ENCODE data around the gene IPO11. TPM values are rescaled to one million over a fixed set of nuclear protein-coding genes. Genes with fewer than 3 reads are reported as not detected.

The IPO11 gene
- total RNA-seq, 8 experiments from 2014 or later: 12.6 to 36.7 (median 18.9) TPM

DNA sequence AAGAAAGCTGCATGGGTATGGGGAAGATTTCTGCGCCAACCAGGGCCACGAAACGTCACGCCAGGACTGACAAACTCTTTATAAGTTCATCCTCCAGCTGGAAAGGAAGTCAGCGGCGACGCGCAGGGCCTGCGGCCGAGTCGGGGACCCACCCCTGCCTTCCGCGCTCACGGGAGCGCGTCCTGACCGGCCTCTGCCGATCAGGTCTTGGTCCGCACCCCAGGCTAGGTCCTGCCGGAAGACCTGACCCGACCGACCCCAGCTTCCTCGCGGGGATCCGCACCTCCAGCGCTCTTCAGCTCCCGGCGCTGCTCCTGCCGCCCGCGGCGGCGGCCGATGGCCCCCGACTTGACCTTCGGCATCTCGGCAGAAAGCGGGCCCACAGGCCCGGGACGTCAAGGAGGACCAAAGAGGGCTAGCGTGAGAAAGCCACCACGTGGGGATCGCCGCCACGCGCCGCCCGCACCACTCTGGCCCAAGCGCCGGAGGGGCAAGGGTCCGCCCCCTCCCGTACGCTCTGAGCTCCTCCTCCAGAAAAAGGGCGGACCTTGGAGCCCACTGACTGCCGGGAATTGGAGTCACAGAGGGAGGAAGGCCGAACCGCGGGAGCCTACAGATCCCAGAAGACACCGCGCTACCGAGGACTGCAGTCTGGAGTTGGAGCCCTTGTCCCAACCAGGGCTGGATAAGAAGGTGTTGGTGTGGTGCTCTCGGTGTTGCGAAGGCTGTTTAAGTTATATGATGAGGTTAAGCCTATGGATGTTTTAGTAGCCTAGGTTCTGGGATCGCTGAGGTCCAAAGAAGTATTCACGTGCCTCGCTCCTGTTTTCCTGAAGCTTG lies 8.9 kb upstream of the IPO11 start, which contains the start of gene DIMT1:
DIMT1 (minus strand) TSS at position 495 of the 840 bp plus-strand sequence; CDS start at position 362, 133 bp downstream.
- peak within 1 kb of the TSS; percentile 33 to 70 for H3K27ac ChIP-seq
- peak within 1 kb of the TSS; percentile 61 to 99 (median 94) for H3K4me3 ChIP-seq
- peak; percentile 90 to 99 (median 98) for ATAC-seq (replicated peaks in 6 of 8)
- WGBS, 10 experiments: 0 to 2% (median 0%) methylated on average over 2 to 24 of the region's 66 CpGs; no CpG with 5 or more reads in 2 of the 10 experiments
- in situ Hi-C loops (cut with MboI; ENCODE audit: low pct_unique_long_range_greater_than_20kb in 2 of 9, low sequenced_read_pairs in 9 of 9, unreplicated experiment in 9 of 9): no loop called here
- H3K4me1 ChIP-seq (replicated peaks in 1 of 2): no peaks in the 10 kb centered on the region

- H3K27ac ChIP-seq: peak overlapping the region in 1 of 2 donors; percentile 90
- peaks cover 8 to 16% of the 10 kb centered on the region in 2 donors for H3K4me1 ChIP-seq (replicated peaks in 1 of 2)
- H3K4me3 ChIP-seq: peak overlapping the region; percentile 64 to 90 (median 80)
- WGBS, 10 experiments: 36 to 78% (median 60%) methylated on average over 1 to 3 of the region's 3 CpGs; no CpG with 5 or more reads in 1 of the 10 experiments
- in situ Hi-C loops (cut with MboI; ENCODE audit: low pct_unique_long_range_greater_than_20kb in 2 of 9, low sequenced_read_pairs in 9 of 9, unreplicated experiment in 9 of 9): no loop called here
- no peak for ATAC-seq (replicated peaks in 6 of 8)
These were observed 1.1 kb downstream of the IPO11 start for GRCh38 chr5:62413711-62414110.

DNA sequence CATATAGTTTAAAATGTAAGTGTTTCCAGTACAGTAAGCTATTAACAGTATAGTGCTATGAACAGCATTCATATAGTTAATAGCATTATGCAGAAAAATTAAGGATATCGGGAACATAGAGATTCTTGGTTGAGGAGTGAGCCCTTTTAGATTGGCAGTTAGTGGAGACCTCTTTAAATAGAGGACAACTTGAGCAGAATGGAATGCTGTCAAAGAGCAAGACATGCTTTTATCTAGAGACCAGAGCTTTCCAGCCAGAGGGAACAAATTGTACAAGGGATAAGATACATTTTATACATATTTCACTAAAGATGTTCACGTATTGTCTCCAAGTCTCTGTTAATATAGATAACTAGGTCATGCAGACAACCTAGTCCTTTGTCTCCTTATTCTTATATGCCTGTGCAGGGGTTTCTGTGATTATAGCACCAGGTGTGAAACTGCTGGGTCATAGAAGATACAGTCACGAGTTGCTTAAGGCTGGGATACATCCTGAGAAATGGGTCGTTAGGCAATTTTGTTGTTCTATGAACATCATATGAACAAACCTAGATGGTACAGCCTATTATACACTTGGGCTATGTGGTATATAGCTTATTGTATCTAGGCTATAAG lies 6.0 kb downstream of the IPO11 start:
- in situ Hi-C loops (cut with MboI; ENCODE audit: low pct_unique_long_range_greater_than_20kb in 2 of 9, low sequenced_read_pairs in 9 of 9, unreplicated experiment in 9 of 9): no loop called here
- Histone ChIP-seq H3K4me3 (no peak overlapping the region), H3K27ac (no peak overlapping the region), H3K4me1 (replicated peaks in 1 of 2) (peaks cover 4 to 11% of the 10 kb centered on the region in 2 donors)
- WGBS, 10 experiments: 67 to 100% (median 93%) methylated on average over 1 to 4 of the region's 4 CpGs; no CpG with 5 or more reads in 1 of the 10 experiments
- ATAC-seq (replicated peaks in 6 of 8): no peak

GRCh38 chr5:62419609-62420008 lies 7.0 kb downstream of the IPO11 start:
- H3K27ac ChIP-seq: no peak overlapping the region
- H3K4me1 ChIP-seq (replicated peaks in 1 of 2): peaks cover 0 to 2% of the 10 kb centered on the region in 2 donors
- no peak for ATAC-seq (replicated peaks in 6 of 8)
- H3K4me3 ChIP-seq: no peak overlapping the region
- 100% methylated on average over 1 to 3 of the region's 3 CpGs; no CpG with 5 or more reads in 7 of the 10 experiments for WGBS, 10 experiments
- in situ Hi-C loops (cut with MboI; ENCODE audit: low pct_unique_long_range_greater_than_20kb in 2 of 9, low sequenced_read_pairs in 9 of 9, unreplicated experiment in 9 of 9): no loop called here

- in situ Hi-C loops (cut with MboI; ENCODE audit: low pct_unique_long_range_greater_than_20kb in 2 of 9, low sequenced_read_pairs in 9 of 9, unreplicated experiment in 9 of 9): no loop called here
- 0 to 100% (median 100%) methylated on average over 1 of the region's 1 CpG; no CpG with 5 or more reads in 3 of the 10 experiments for WGBS, 10 experiments
- Histone ChIP-seq H3K27ac (no peak overlapping the region), H3K4me1 (replicated peaks in 1 of 2) (no peaks in the 10 kb centered on the region), H3K4me3 (no peak overlapping the region)
- no peak for ATAC-seq (replicated peaks in 6 of 8)
These were observed 8.9 kb downstream of the IPO11 start for GRCh38 chr5:62421414-62421813.

DNA sequence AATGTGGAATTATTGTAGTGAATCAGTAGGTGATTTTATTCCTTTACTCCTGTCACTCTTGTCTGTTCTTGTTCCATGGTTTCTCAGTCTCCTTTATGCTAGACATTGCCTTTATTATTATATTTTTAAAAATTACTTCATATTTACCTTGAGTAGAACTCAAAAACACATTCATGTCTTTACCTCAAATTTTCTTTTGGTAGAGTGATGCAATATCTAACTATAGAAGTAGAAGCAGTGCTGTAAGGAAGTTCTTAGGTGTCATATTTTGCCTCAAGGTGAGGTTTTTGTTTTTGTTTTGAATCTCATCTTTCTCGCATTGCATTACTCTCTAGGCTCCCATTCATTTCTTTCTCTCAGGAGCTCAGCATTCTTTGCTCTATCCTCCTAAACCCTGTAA lies 12.2 kb downstream of the IPO11 start:
- 83 to 100% (median 100%) methylated on average over 1 of the region's 1 CpG; no CpG with 5 or more reads in 1 of the 10 experiments for WGBS, 10 experiments
- Histone ChIP-seq H3K27ac (no peak overlapping the region), H3K4me1 (replicated peaks in 1 of 2) (no peaks in the 10 kb centered on the region), H3K4me3 (no peak overlapping the region)
- in situ Hi-C loops (cut with MboI; ENCODE audit: low pct_unique_long_range_greater_than_20kb in 2 of 9, low sequenced_read_pairs in 9 of 9, unreplicated experiment in 9 of 9): loop anchor here in 1 of 9 experiments (25.0 kb wide), 1 partner anchor 1538 kb away; the partner anchor contains the start of gene HTR1A
- no peak for ATAC-seq (replicated peaks in 6 of 8)

DNA sequence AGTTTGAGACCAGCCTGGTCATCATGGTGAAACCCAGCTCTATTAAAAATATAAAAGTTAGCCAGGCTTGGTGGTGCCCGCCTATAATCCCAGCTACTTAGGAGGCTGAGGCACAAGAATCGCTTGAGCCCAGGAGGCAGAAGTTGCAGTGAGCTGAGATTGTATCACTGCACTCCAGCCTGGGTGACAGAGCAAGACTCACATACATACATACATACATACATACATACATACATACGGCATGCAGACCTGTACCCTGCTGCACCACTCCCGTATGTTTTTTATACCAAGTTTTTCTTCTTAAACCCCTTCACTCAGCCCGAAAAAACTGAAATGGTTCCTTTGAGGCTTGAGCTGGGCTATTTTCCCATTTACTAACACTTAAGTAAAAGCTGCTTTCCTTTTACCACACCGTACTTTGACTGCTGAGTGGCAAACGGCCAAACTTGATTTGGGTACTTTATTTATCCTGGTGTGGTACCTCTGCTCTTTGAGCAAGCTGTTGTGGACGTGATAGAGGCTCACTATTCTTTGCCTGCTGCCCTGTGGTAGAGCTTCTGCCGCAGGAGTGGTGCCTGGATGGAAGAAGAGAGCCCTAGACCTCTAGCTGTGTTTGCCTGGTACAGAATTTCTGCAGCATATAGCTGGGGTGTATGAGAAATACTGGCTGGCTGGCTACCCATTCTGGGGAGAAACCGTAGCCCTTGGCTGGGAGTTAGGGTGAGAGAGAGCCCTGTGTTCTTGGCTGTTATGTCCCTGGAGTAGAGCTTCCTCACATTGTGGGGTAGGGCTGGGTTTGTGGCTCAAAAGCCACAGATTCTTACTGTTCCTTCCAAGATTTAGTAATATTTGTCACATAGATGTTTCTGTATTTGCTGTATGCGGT lies 19.4 kb downstream of the IPO11 start:
- Histone ChIP-seq H3K4me1 (replicated peaks in 1 of 2) (no peaks in the 10 kb centered on the region), H3K4me3 (no peak overlapping the region), H3K27ac (no peak overlapping the region)
- ATAC-seq (replicated peaks in 6 of 8): peak in 4 of 8 experiments; percentile 14 to 96 (median 74)
- WGBS, 10 experiments: 45 to 100% (median 85%) methylated on average over 1 to 10 of the region's 11 CpGs; no CpG with 5 or more reads in 3 of the 10 experiments
- in situ Hi-C loops (cut with MboI; ENCODE audit: low pct_unique_long_range_greater_than_20kb in 2 of 9, low sequenced_read_pairs in 9 of 9, unreplicated experiment in 9 of 9): loop anchor here in 1 of 9 experiments (25.0 kb wide), 1 partner anchor 1530 kb away; the partner anchor contains the start of gene HTR1A

GRCh38 chr5:62432621-62433064 lies 20.1 kb downstream of the IPO11 start:
- in situ Hi-C loops (cut with MboI; ENCODE audit: low pct_unique_long_range_greater_than_20kb in 2 of 9, low sequenced_read_pairs in 9 of 9, unreplicated experiment in 9 of 9): loop anchor here in 1 of 9 experiments (25.0 kb wide), 1 partner anchor 1530 kb away; the partner anchor contains the start of gene HTR1A
- ATAC-seq (replicated peaks in 6 of 8): peak in 1 of 8 experiments; percentile 19
- Histone ChIP-seq H3K4me1 (replicated peaks in 1 of 2) (no peaks in the 10 kb centered on the region), H3K4me3 (no peak overlapping the region), H3K27ac (no peak overlapping the region)
- WGBS, 10 experiments: 29 to 100% (median 92%) methylated on average over 3 to 5 of the region's 5 CpGs

- no peaks in the 10 kb centered on the region for H3K4me1 ChIP-seq (replicated peaks in 1 of 2)
- no peak overlapping the region for H3K4me3 ChIP-seq
- 86 to 100% (median 96%) methylated on average over 1 to 5 of the region's 5 CpGs for WGBS, 10 experiments
- in situ Hi-C loops (cut with MboI; ENCODE audit: low pct_unique_long_range_greater_than_20kb in 2 of 9, low sequenced_read_pairs in 9 of 9, unreplicated experiment in 9 of 9): loop anchor here in 1 of 9 experiments (25.0 kb wide), 1 partner anchor 1514 kb away; the partner anchor contains the start of gene HTR1A
- H3K27ac ChIP-seq: no peak overlapping the region
- ATAC-seq (replicated peaks in 6 of 8): no peak
These were observed 36.0 kb downstream of the IPO11 start for GRCh38 chr5:62448528-62448927.

- in situ Hi-C loops (cut with MboI; ENCODE audit: low pct_unique_long_range_greater_than_20kb in 2 of 9, low sequenced_read_pairs in 9 of 9, unreplicated experiment in 9 of 9): loop anchor here in 4 of 9 experiments (25.0 kb wide), 2 partner anchors 337 to 1512 kb away; partner anchors contain the start of gene HTR1A (in 1 of the 4)
- no peak for ATAC-seq (replicated peaks in 6 of 8)
- Histone ChIP-seq H3K4me3 (no peak overlapping the region), H3K27ac (no peak overlapping the region), H3K4me1 (replicated peaks in 1 of 2) (no peaks in the 10 kb centered on the region)
- 80 to 100% (median 88%) methylated on average over 1 to 2 of the region's 2 CpGs; no CpG with 5 or more reads in 3 of the 10 experiments for WGBS, 10 experiments
These were observed 37.7 kb downstream of the IPO11 start for GRCh38 chr5:62450259-62450658.

- WGBS, 10 experiments: 80 to 100% (median 100%) methylated on average over 1 of the region's 1 CpG; no CpG with 5 or more reads in 5 of the 10 experiments
- no peaks in the 10 kb centered on the region for H3K4me1 ChIP-seq (replicated peaks in 1 of 2)
- ATAC-seq (replicated peaks in 6 of 8): peak in 3 of 8 experiments; percentile 47 to 76 (median 72)
- H3K4me3 ChIP-seq: no peak overlapping the region
- H3K27ac ChIP-seq: no peak overlapping the region
- in situ Hi-C loops (cut with MboI; ENCODE audit: low pct_unique_long_range_greater_than_20kb in 2 of 9, low sequenced_read_pairs in 9 of 9, unreplicated experiment in 9 of 9): loop anchor here in 4 of 9 experiments (25.0 kb wide), 2 partner anchors 330 to 1505 kb away; partner anchors contain the start of gene HTR1A (in 1 of the 4)
These were observed 44.5 kb downstream of the IPO11 start for GRCh38 chr5:62457071-62457470.

- in situ Hi-C loops (cut with MboI; ENCODE audit: low pct_unique_long_range_greater_than_20kb in 2 of 9, low sequenced_read_pairs in 9 of 9, unreplicated experiment in 9 of 9): loop anchor here in 4 of 9 experiments (25.0 kb wide), 2 partner anchors 327 to 1502 kb away; partner anchors contain the start of gene HTR1A (in 1 of the 4)
- peak in 4 of 8 experiments; percentile 65 to 85 (median 74) for ATAC-seq (replicated peaks in 6 of 8)
- Histone ChIP-seq H3K27ac (no peak overlapping the region), H3K4me1 (replicated peaks in 1 of 2) (no peaks in the 10 kb centered on the region), H3K4me3 (no peak overlapping the region)
These were observed 48.0 kb downstream of the IPO11 start for GRCh38 chr5:62460578-62460983.
